Activated T-cell treated with anti-CD3 and anti-CD28 coated beads for 48 hours (primary cell): Measurements from ENCODE around the gene CD99.

Source experiments
- DNase-seq: peaks from one replicate; pipeline ENCODE4 v3.0.0-alpha.2; 2020; ENCODE audit warnings: low read depth

Gene CD99

GRCh38 chrX:2699959-2700358 lies 8.9 kb downstream of the CD99 start:
- DNase-seq: no peak

- DNase-seq: no peak
These were observed 9.6 kb downstream of the CD99 start for GRCh38 chrX:2700405-2701320.

GRCh38 chrX:2701600-2701999 lies 10.5 kb downstream of the CD99 start:
- no peak for DNase-seq

GRCh38 chrX:2703991-2704369 lies 12.9 kb downstream of the CD99 start:
- no peak for DNase-seq

- DNase-seq: no peak
These were observed 14.1 kb downstream of the CD99 start for GRCh38 chrX:2705046-2705832.

GRCh38 chrX:2707334-2707760 lies 16.3 kb downstream of the CD99 start:
- DNase-seq: peak; percentile 58

- no peak for DNase-seq
These were observed 16.9 kb downstream of the CD99 start for GRCh38 chrX:2708021-2708420.

GRCh38 chrX:2708592-2709188 lies 17.6 kb downstream of the CD99 start:
- DNase-seq: no peak

GRCh38 chrX:2709556-2709955 lies 18.5 kb downstream of the CD99 start:
- DNase-seq: no peak

GRCh38 chrX:2710041-2710840 lies 19.1 kb downstream of the CD99 start:
- DNase-seq: peak; percentile 43

- DNase-seq: no peak
These were observed 20.3 kb downstream of the CD99 start for GRCh38 chrX:2711441-2711840.

GRCh38 chrX:2712428-2712827 lies 21.3 kb downstream of the CD99 start:
- no peak for DNase-seq

GRCh38 chrX:2712890-2713840 lies 22.1 kb downstream of the CD99 start:
- DNase-seq: no peak

- DNase-seq: no peak
These were observed 23.5 kb downstream of the CD99 start for GRCh38 chrX:2714551-2714950.

- DNase-seq: no peak
These were observed 24.0 kb downstream of the CD99 start for GRCh38 chrX:2715066-2715600.

- DNase-seq: no peak
These were observed 26.2 kb downstream of the CD99 start for GRCh38 chrX:2717312-2717711.

GRCh38 chrX:2718821-2719220 lies 27.7 kb downstream of the CD99 start:
- no peak for DNase-seq

GRCh38 chrX:2719774-2720447 lies 28.8 kb downstream of the CD99 start:
- no peak for DNase-seq

- DNase-seq: no peak
These were observed 32.3 kb downstream of the CD99 start for GRCh38 chrX:2723286-2723879.
